K562 (cell line): ENCODE measurements around the gene PLXDC2. TPM values are rescaled to one million over a fixed set of nuclear protein-coding genes. Genes with fewer than 3 reads are reported as not detected.

Experiments used
- ATAC-seq: fragments of 200-7000 bp; cut with Tn5 transposase; 3 replicates; pipeline ENCODE4 v1.9.1; 2020; ENCODE audit warnings: moderate library complexity
- BruUV-seq: library from RNA; stranded (reverse); fragments of 400-500 nt; replicated peaks from 2 replicates; lab custom pipeline; 2021; lab: Mats Ljungman, UMichigan
- CTCF ChIA-PET: fragments of 300-600 bp; formaldehyde crosslinking; extraction: SDS; loops from one replicate; lab custom pipeline; 2021; ENCODE audit warnings: low intra/inter-chr PET ratio; lab: Yijun Ruan, JAX
- POLR2A ChIA-PET: fragments of 300-600, 350-650 bp; sonication (Branson Sonifier 250); formaldehyde crosslinking; extraction: SDS; loops from one replicate; lab custom pipeline; 2021; ENCODE audit warnings: antibody characterized with exemption, inconsistent platforms; lab: Yijun Ruan, JAX
- DNase-seq, 4 experiments: peaks; one replicate each; pipeline versions ENCODE4 v3.0.0 to v3.0.0-alpha.2; 2011 to 2018; ENCODE audit warnings: low spot score in 3 of 4, mixed read lengths in 3 of 4; ENCODE audit errors: extremely low read depth in 1 of 4
- FAIRE-seq: peaks from 2 replicates; lab custom pipeline; 2011; peaks lifted over from hg19 to GRCh38; lab: Jason Lieb, UNC
- H2AFZ ChIP-seq: 2 replicates; pipeline ENCODE4 v1.6.0; 2011; ENCODE audit warnings: low read depth, low read length, control low read depth, inconsistent platforms
- H3K27ac ChIP-seq: fragments of 200-600 bp; 3 replicates; pipeline ENCODE4 v1.8.0; 2011; ENCODE audit warnings: low read depth, mild to moderate bottlenecking, control low read depth, inconsistent platforms, low read length, moderate library complexity, mixed read lengths; ENCODE audit errors: extremely low read depth
- H3K27me3 ChIP-seq, 2 experiments: fragments of 300-600 bp in 1 of 2; 2 replicates in 1 of 2; 3 replicates in 1 of 2; pipeline versions ENCODE4 v1.6.0 to v1.8.0; 2011; ENCODE audit warnings: inconsistent platforms in 2 of 2, low read length in 2 of 2, mild to moderate bottlenecking in 1 of 2, mixed read lengths in 1 of 2, moderate library complexity in 1 of 2; ENCODE audit not compliant: control insufficient read depth in 2 of 2, insufficient read depth in 2 of 2
- H3K36me3 ChIP-seq: fragments of 300-600 bp; 3 replicates; pipeline ENCODE4 v1.8.0; 2011; ENCODE audit warnings: mild to moderate bottlenecking, low read length, inconsistent platforms; ENCODE audit not compliant: control insufficient read depth, insufficient read depth
- H3K4me1 ChIP-seq, 2 experiments: fragments of 200-600 bp in 1 of 2; replicated peaks in 1 of 2; 2 replicates in 1 of 2; 3 replicates in 1 of 2; pipeline versions ENCODE4 v1.5.1 to v1.8.0; 2011; ENCODE audit warnings: inconsistent platforms in 2 of 2, low read length in 2 of 2, mild to moderate bottlenecking in 1 of 2, mixed read lengths in 1 of 2, moderate library complexity in 1 of 2; ENCODE audit not compliant: control insufficient read depth in 2 of 2, insufficient read depth in 2 of 2
- H3K4me2 ChIP-seq: 2 replicates; pipeline ENCODE4 v1.6.1; 2011; ENCODE audit warnings: low read length, control low read depth, inconsistent platforms, mixed read lengths; ENCODE audit not compliant: insufficient read depth
- H3K4me3 ChIP-seq: fragments of 200-600 bp; sonication (generic), shearing (Covaris generic); 2 replicates; pipeline ENCODE4 v1.5.1; 2016; ENCODE audit warnings: control low read depth, inconsistent platforms
- H3K79me2 ChIP-seq: fragments of 200-600 bp; 3 replicates; pipeline ENCODE4 v1.8.0; 2011; ENCODE audit warnings: low read length, inconsistent platforms; ENCODE audit not compliant: control insufficient read depth, insufficient read depth
- H3K9ac ChIP-seq, 2 experiments: 2 replicates each; pipeline versions ENCODE4 v1.6.0 to v1.6.1; 2011; ENCODE audit warnings: low read depth in 2 of 2, low read length in 2 of 2, control low read depth in 1 of 2, inconsistent platforms in 1 of 2, mild to moderate bottlenecking in 1 of 2, mixed read lengths in 1 of 2; ENCODE audit not compliant: insufficient read depth in 1 of 2
- H3K9me1 ChIP-seq: one replicate; pipeline ENCODE4 v1.6.0; 2011; ENCODE audit warnings: inconsistent platforms, mild to moderate bottlenecking, low read length, moderate library complexity; ENCODE audit not compliant: control insufficient read depth, insufficient read depth
- H3K9me3 ChIP-seq: replicated peaks from 2 replicates; pipeline ENCODE4 v1.5.1; 2011; ENCODE audit warnings: low read depth, low read length, inconsistent platforms; ENCODE audit not compliant: control insufficient read depth, insufficient read depth
- H4K20me1 ChIP-seq: replicated peaks from 2 replicates; pipeline ENCODE4 v1.6.1; 2011; ENCODE audit warnings: low read length, inconsistent platforms, mixed read lengths; ENCODE audit not compliant: control insufficient read depth, insufficient read depth
- ARHGAP35 ChIP-seq: fragments of 450-650 bp; IDR thresholded peaks from 2 replicates; pipeline ENCODE4 v1.6.1; 2018; ENCODE audit not compliant: partially characterized antibody
- CCAR2 ChIP-seq: fragments of 200-400 bp; formaldehyde crosslinking; IDR thresholded peaks from 2 replicates; pipeline ENCODE4 v1.6.1; 2017; ENCODE audit warnings: mild to moderate bottlenecking, low read depth, low read length
- CHD1 ChIP-seq: fragments of 200-600 bp; sonication (generic); IDR thresholded peaks from one replicate; pipeline ENCODE4 v1.6.1; 2012; ENCODE audit warnings: mild to moderate bottlenecking, moderate library complexity, low read length, inconsistent platforms
- L3MBTL2 ChIP-seq: fragments of 450-650 bp; IDR thresholded peaks from 2 replicates; pipeline ENCODE4 v1.6.1; 2016; ENCODE audit warnings: mild to moderate bottlenecking, moderate library complexity
- MTA3 ChIP-seq: fragments of 450-650 bp; formaldehyde crosslinking; IDR thresholded peaks from 2 replicates; pipeline ENCODE4 v1.6.1; 2017; ENCODE audit warnings: mild to moderate bottlenecking, borderline replicate concordance
- POLR2AphosphoS2 ChIP-seq: IDR thresholded peaks from 2 replicates; pipeline ENCODE4 v1.6.1; 2012; ENCODE audit warnings: low read length, improper control_type of control experiment
- RBM15 ChIP-seq: fragments of 200-400 bp; formaldehyde crosslinking; IDR thresholded peaks from 2 replicates; pipeline ENCODE4 v1.6.1; 2018; ENCODE audit warnings: mild to moderate bottlenecking, low read length, moderate library complexity; ENCODE audit not compliant: insufficient read depth
- SIRT6 ChIP-seq: IDR thresholded peaks from one replicate; pipeline ENCODE4 v1.6.1; 2012; ENCODE audit warnings: low read depth, mild to moderate bottlenecking, control low read depth, inconsistent platforms, low read length, moderate library complexity
- SMARCC2 ChIP-seq: fragments of 450-650 bp; IDR thresholded peaks from 2 replicates; pipeline ENCODE4 v1.6.1; 2017; ENCODE audit warnings: antibody characterized with exemption, moderate library complexity, mild to moderate bottlenecking, low read depth
- TEAD2 ChIP-seq: fragments of 450-650 bp; IDR thresholded peaks from 2 replicates; pipeline ENCODE4 v1.6.1; 2016; ENCODE audit warnings: missing genetic modification characterization, control low read depth, missing compliant biosample characterization
- ZC3H8 ChIP-seq: fragments of 450-650 bp; IDR thresholded peaks from 2 replicates; pipeline ENCODE4 v1.6.1; 2017
- ZNF311 ChIP-seq: fragments of 250-450 bp; sonication (Bioruptor Pico); IDR thresholded peaks from 2 replicates; pipeline ENCODE4 v1.4.0; 2020; ENCODE audit warnings: mild to moderate bottlenecking, moderate library complexity
- ZNF780A ChIP-seq: fragments of 250-450 bp; sonication (Bioruptor Pico); IDR thresholded peaks from 2 replicates; pipeline ENCODE4 v1.5.0; 2021; ENCODE audit warnings: mild to moderate bottlenecking
- in situ Hi-C: fragments of 300-500 bp; cut with MboI; formaldehyde crosslinking; loops from 4 replicates; pipeline ENCODE4 v1.15.0; 2018; ENCODE audit warnings: inconsistent platforms, mixed read lengths
- intact Hi-C: fragments of 100-400 bp; cut with micrococcal nuclease; formaldehyde crosslinking; loops from 2 replicates; pipeline ENCODE4 v1.14.2; 2022
- polyA plus RNA-seq, 8 experiments: library from polyadenylated mRNA; depleted of rRNA in 4 of 8; stranded (reverse) in 5 of 8; unstranded in 3 of 8; fragments of >200 nt; fragmentation: Nextera tagmentation in 2 of 8; fragmentation: Illumina TruSeq in 1 of 8; extraction: Ambion mirVana in 2 of 8; extraction: Trizol in 1 of 8; gene quantifications; 2 replicates each; pipeline versions ENCODE4 v1.2.1 to v1.2.3, GENCODE V29; 2011 to 2014; ENCODE audit warnings: inconsistent platforms in 1 of 8, missing spikeins in 1 of 8
- total RNA-seq, 7 experiments: library from RNA; depleted of rRNA in 6 of 7; stranded (reverse); fragments of >200 nt in 6 of 7; fragmentation: Illumina TruSeq in 2 of 7; extraction: Trizol in 2 of 7; gene quantifications; 2 replicates each; pipeline versions ENCODE4 v1.2.1 to v1.2.3, GENCODE V29; 2011 to 2021; ENCODE audit warnings: low replicate concordance in 1 of 7
- TF ChIP-seq, protein P1 (sequence below): sonication (generic); formaldehyde crosslinking; IDR thresholded peaks from 2 replicates; pipeline ENCODE4 v1.8.1; 2023; ENCODE audit warnings: mild to moderate bottlenecking, missing genetic modification reagents, moderate library complexity
- TF ChIP-seq, protein P2 (sequence below): sonication (generic); formaldehyde crosslinking; IDR thresholded peaks from 2 replicates; pipeline ENCODE4 v1.8.0; 2022; ENCODE audit warnings: missing genetic modification reagents, mild to moderate bottlenecking, borderline replicate concordance
- TF ChIP-seq, protein P3 (sequence below): fragments of 250-450 bp; sonication (Bioruptor Pico); IDR thresholded peaks from 2 replicates; pipeline ENCODE4 v1.4.0; 2020; ENCODE audit warnings: mild to moderate bottlenecking, moderate library complexity, borderline replicate concordance
- TF ChIP-seq, protein P4 (sequence below): conservative IDR thresholded peaks from 2 replicates; pipeline ENCODE4 v1.6.1; 2011; ENCODE audit warnings: low read depth, mild to moderate bottlenecking, low read length; ENCODE audit not compliant: control insufficient read depth

The PLXDC2 gene
- total and polyA plus RNA-seq, 9 of the 15 experiments (the other 6 are each of a cell fraction or from before 2014, with no cell fraction given): 0.01 to 0.33 (median 0.10) TPM; not detected in 3

DNA sequence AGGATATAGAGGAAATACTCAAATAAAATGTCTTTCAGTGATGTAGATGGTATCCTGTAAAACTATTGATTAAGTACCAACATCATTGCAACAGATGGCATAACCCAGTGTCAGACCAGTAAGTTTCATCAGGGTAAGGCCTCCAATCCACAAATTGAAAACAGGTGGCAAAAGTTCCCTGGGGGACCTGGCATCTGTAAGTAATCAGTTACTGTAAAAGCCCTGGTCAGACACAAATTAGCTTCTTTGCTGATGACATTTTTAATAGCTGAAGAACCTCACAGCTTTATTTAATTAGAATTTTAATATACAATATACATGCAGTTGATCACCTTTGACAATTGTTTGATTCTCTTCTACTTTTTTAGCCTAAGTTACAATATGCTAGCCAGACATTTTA is 152.5 kb downstream of the PLXDC2 start:
- H3K9me1 ChIP-seq: no peaks in the 10 kb centered on the region
- no peak for ATAC-seq
- ChIA-PET CTCF (no interaction called here), POLR2A (no interaction called here)
- BruUV-seq: no TSS peak
- H3K79me2 ChIP-seq: no peaks in the 10 kb centered on the region
- H2AFZ ChIP-seq: no peak overlapping the region
- H3K27ac ChIP-seq: no peak overlapping the region
- no peaks in the 10 kb centered on the region for H3K4me1 ChIP-seq
- no peaks in the 10 kb centered on the region for H4K20me1 ChIP-seq
- H3K4me3 ChIP-seq: no peak overlapping the region
- H3K9ac ChIP-seq: no peak overlapping the region
- H3K9me3 ChIP-seq: no peaks in the 10 kb centered on the region
- no peak overlapping the region for H3K4me2 ChIP-seq
- no peaks in the 10 kb centered on the region for H3K27me3 ChIP-seq
- H3K36me3 ChIP-seq: no peaks in the 10 kb centered on the region
- DNase-seq: no peak
- intact Hi-C loops: no loop called here
- no peak for FAIRE-seq
- in situ Hi-C loops: no loop called here
- TF ChIP-seq CHD1 (no peak), ZC3H8 (no peak), SMARCC2 (no peak), SIRT6 (no peak), ZNF311 (CRISPR knock-in tag) (no peak), L3MBTL2 (no peak), MTA3 (no peak), ARHGAP35 (no peak), POLR2AphosphoS2 (no peak), CCAR2 (no peak), ZNF780A (CRISPR knock-in tag) (no peak), TEAD2 (tag) (no peak), RBM15 (no peak)
- TF ChIP-seq, protein P1, sequence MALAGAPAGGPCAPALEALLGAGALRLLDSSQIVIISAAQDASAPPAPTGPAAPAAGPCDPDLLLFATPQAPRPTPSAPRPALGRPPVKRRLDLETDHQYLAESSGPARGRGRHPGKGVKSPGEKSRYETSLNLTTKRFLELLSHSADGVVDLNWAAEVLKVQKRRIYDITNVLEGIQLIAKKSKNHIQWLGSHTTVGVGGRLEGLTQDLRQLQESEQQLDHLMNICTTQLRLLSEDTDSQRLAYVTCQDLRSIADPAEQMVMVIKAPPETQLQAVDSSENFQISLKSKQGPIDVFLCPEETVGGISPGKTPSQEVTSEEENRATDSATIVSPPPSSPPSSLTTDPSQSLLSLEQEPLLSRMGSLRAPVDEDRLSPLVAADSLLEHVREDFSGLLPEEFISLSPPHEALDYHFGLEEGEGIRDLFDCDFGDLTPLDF: no peak
- TF ChIP-seq, protein P2, sequence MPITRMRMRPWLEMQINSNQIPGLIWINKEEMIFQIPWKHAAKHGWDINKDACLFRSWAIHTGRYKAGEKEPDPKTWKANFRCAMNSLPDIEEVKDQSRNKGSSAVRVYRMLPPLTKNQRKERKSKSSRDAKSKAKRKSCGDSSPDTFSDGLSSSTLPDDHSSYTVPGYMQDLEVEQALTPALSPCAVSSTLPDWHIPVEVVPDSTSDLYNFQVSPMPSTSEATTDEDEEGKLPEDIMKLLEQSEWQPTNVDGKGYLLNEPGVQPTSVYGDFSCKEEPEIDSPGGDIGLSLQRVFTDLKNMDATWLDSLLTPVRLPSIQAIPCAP (CRISPR knock-in tag): no peak
- TF ChIP-seq, protein P3, sequence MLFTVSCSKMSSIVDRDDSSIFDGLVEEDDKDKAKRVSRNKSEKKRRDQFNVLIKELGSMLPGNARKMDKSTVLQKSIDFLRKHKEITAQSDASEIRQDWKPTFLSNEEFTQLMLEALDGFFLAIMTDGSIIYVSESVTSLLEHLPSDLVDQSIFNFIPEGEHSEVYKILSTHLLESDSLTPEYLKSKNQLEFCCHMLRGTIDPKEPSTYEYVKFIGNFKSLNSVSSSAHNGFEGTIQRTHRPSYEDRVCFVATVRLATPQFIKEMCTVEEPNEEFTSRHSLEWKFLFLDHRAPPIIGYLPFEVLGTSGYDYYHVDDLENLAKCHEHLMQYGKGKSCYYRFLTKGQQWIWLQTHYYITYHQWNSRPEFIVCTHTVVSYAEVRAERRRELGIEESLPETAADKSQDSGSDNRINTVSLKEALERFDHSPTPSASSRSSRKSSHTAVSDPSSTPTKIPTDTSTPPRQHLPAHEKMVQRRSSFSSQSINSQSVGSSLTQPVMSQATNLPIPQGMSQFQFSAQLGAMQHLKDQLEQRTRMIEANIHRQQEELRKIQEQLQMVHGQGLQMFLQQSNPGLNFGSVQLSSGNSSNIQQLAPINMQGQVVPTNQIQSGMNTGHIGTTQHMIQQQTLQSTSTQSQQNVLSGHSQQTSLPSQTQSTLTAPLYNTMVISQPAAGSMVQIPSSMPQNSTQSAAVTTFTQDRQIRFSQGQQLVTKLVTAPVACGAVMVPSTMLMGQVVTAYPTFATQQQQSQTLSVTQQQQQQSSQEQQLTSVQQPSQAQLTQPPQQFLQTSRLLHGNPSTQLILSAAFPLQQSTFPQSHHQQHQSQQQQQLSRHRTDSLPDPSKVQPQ (CRISPR knock-in tag): no peak
- TF ChIP-seq, protein P4, sequence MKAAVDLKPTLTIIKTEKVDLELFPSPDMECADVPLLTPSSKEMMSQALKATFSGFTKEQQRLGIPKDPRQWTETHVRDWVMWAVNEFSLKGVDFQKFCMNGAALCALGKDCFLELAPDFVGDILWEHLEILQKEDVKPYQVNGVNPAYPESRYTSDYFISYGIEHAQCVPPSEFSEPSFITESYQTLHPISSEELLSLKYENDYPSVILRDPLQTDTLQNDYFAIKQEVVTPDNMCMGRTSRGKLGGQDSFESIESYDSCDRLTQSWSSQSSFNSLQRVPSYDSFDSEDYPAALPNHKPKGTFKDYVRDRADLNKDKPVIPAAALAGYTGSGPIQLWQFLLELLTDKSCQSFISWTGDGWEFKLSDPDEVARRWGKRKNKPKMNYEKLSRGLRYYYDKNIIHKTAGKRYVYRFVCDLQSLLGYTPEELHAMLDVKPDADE: no peak
